ENCODE data around the gene KIF17. TPM values are rescaled to one million over a fixed set of nuclear protein-coding genes. Genes with fewer than 3 reads are reported as not detected.
"Not testable (repeated sequence)": the region's sequence is repeated elsewhere in the genome, so short reads cannot be mapped to it uniquely, and the experiment has no call there.

Gene KIF17
- total RNA-seq, 1 donor from 2014 or later = 2.4 TPM

- DNase-seq = no peak
These were observed 10.0 kb upstream of the KIF17 start for GRCh38 chr1:20727746-20728316.

- no peak for DNase-seq
These were observed 9.3 kb upstream of the KIF17 start for GRCh38 chr1:20726932-20727745.

- DNase-seq = no peak
These were observed 8.5 kb upstream of the KIF17 start for GRCh38 chr1:20726118-20726911.

- no peak for DNase-seq
These were observed 7.6 kb upstream of the KIF17 start for GRCh38 chr1:20725189-20726117.

GRCh38 chr1:20724364-20725188 is 6.8 kb upstream of the KIF17 start:
- DNase-seq = no peak

- no peak for DNase-seq
These were observed 5.9 kb upstream of the KIF17 start for GRCh38 chr1:20723537-20724363.

GRCh38 chr1:20723159-20723536 is 5.3 kb upstream of the KIF17 start:
- DNase-seq = no peak

- DNase-seq = no peak
These were observed 3.6 kb upstream of the KIF17 start for GRCh38 chr1:20721117-20722061.

GRCh38 chr1:20720631-20721091 is 2.9 kb upstream of the KIF17 start:
- no peak for DNase-seq

GRCh38 chr1:20719871-20720620 is 2.2 kb upstream of the KIF17 start:
- no peak for DNase-seq

- no peak for DNase-seq
These were observed 1.5 kb upstream of the KIF17 start for GRCh38 chr1:20719261-20719660.

- DNase-seq = not testable (repeated sequence)
These were observed 606 bp upstream of the KIF17 start for GRCh38 chr1:20718343-20718882.

- no peak for DNase-seq
These were observed 1.6 kb downstream of the KIF17 start for GRCh38 chr1:20716232-20716631.

GRCh38 chr1:20715406-20715805 is 2.4 kb downstream of the KIF17 start:
- no peak for DNase-seq

GRCh38 chr1:20713440-20713839 is 4.4 kb downstream of the KIF17 start:
- DNase-seq = no peak

- no peak for DNase-seq
These were observed 5.6 kb downstream of the KIF17 start for GRCh38 chr1:20712215-20712577.

GRCh38 chr1:20711285-20712214 is 6.3 kb downstream of the KIF17 start:
- DNase-seq = peak; percentile 44

Measured in tongue (tissue), 2 donors.